ENCODE results near the gene DAB2IP. TPM values are rescaled to one million over a fixed set of nuclear protein-coding genes. Genes with fewer than 3 reads are reported as not detected.

DAB2IP gene
- total RNA-seq, 4 donors from 2014 or later = 42.0 to 93.4 (median 47.9) TPM

DNA sequence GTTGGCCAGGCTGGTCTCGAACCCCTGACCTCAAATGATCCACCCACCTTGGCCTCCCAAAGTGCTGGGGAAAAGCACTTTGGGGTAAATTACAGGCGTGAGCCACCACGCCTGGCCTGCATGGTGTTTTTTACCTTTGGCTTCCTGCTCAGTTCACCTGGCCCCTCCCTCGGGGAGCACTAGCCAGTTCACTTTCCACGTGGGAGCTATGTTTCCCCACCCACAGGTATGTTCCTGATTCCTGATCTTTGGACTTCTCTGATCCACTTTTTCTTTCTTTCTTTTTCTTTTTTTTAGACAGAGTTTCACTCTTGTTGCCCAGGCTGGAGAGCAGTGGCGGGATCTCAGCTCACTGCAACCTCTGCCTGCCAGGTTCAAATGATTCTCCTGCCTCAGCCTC lies 15.8 kb downstream of the DAB2IP start:
- H3K9me3 ChIP-seq = no peaks in the 10 kb centered on the region
- no peaks in the 10 kb centered on the region for H3K27me3 ChIP-seq
- H3K36me3 ChIP-seq = peaks cover 0 to 3% of the 10 kb centered on the region in 2 donors
- WGBS, 2 donors (ENCODE audit: low coverage in 1 of 2) = 97 to 100% methylated on average over 1 to 5 of the region's 6 CpGs
- H3K27ac ChIP-seq = no peak overlapping the region
- H3K4me3 ChIP-seq = no peak overlapping the region
- TF ChIP-seq POLR2AphosphoS5 (IDR thresholded peaks at IDR 0.05) = no peak
- no peak for ATAC-seq
- peaks cover 0 to 31% (median 0%) of the 10 kb centered on the region in 3 donors for H3K4me1 ChIP-seq

DNA sequence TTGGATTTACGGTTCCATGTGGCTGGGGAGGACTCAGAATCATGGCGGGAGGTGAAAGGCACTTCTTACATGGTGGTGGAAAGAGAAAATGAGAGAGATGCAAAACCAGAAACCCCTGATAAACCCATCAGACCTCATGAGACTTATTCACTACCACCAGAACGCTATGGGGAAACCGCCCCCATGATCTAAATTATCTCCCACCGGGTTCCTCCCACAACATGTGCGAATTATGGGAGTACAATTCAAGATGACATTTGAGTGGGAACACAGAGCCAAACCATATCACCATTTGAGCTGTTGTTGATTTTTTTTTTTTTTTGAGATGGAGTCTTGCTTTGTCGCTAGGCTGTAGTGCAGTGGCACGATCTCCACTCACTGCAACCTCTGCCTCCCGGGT lies 16.5 kb downstream of the DAB2IP start:
- Histone ChIP-seq H3K27me3 (no peaks in the 10 kb centered on the region), H3K27ac (no peak overlapping the region), H3K36me3 (peaks cover 0 to 3% of the 10 kb centered on the region in 2 donors), H3K9me3 (no peaks in the 10 kb centered on the region), H3K4me1 (peaks cover 0 to 31% (median 0%) of the 10 kb centered on the region in 3 donors), H3K4me3 (no peak overlapping the region)
- no peak for ATAC-seq
- TF ChIP-seq EP300 (IDR thresholded peaks at IDR 0.05) = no peak
- TF ChIP-seq POLR2AphosphoS5 (IDR thresholded peaks at IDR 0.05) = no peak
- TF ChIP-seq, protein P1, sequence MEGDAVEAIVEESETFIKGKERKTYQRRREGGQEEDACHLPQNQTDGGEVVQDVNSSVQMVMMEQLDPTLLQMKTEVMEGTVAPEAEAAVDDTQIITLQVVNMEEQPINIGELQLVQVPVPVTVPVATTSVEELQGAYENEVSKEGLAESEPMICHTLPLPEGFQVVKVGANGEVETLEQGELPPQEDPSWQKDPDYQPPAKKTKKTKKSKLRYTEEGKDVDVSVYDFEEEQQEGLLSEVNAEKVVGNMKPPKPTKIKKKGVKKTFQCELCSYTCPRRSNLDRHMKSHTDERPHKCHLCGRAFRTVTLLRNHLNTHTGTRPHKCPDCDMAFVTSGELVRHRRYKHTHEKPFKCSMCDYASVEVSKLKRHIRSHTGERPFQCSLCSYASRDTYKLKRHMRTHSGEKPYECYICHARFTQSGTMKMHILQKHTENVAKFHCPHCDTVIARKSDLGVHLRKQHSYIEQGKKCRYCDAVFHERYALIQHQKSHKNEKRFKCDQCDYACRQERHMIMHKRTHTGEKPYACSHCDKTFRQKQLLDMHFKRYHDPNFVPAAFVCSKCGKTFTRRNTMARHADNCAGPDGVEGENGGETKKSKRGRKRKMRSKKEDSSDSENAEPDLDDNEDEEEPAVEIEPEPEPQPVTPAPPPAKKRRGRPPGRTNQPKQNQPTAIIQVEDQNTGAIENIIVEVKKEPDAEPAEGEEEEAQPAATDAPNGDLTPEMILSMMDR (IDR thresholded peaks at IDR 0.05) = no peak
- no peak for TF ChIP-seq POLR2A (IDR thresholded peaks at IDR 0.05)
- WGBS, 2 donors (ENCODE audit: low coverage in 1 of 2) = 94 to 95% methylated on average over 6 to 9 of the region's 9 CpGs

DNA sequence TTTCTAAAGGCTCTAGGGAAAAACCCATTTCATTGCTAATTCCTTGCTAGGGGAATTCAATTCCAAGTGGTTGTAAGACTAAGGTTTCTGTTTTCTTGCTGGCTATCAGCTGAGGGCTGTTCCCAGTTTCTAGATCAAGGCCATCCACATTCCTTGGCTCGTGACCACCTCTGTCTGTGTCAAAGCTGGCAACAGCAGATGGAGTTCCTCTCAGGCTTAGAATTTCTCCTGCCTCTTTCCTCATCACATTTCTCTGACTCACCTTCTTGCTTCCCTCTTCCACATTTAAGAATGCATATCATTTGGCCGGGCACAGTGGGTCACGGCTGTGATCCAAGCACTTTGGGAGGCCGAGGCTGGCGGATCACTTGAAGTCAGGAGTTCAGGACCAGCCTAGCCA lies 19.0 kb downstream of the DAB2IP start:
- no peak overlapping the region for H3K27ac ChIP-seq
- TF ChIP-seq POLR2AphosphoS5 (IDR thresholded peaks at IDR 0.05) = peak; percentile 59
- TF ChIP-seq EP300 (IDR thresholded peaks at IDR 0.05) = no peak
- no peak for TF ChIP-seq POLR2A (IDR thresholded peaks at IDR 0.05)
- ATAC-seq = peak; percentile 75
- H3K36me3 ChIP-seq = peaks cover 0 to 3% of the 10 kb centered on the region in 2 donors
- no peak overlapping the region for H3K4me3 ChIP-seq
- H3K4me1 ChIP-seq = peaks cover 0 to 48% (median 7%) of the 10 kb centered on the region in 3 donors
- H3K27me3 ChIP-seq = no peaks in the 10 kb centered on the region
- no peaks in the 10 kb centered on the region for H3K9me3 ChIP-seq
- WGBS, 2 donors (ENCODE audit: low coverage in 1 of 2) = 50% methylated on average over 2 of the region's 5 CpGs; no CpG with 5 or more reads in 1 of the 2 donors

DNA sequence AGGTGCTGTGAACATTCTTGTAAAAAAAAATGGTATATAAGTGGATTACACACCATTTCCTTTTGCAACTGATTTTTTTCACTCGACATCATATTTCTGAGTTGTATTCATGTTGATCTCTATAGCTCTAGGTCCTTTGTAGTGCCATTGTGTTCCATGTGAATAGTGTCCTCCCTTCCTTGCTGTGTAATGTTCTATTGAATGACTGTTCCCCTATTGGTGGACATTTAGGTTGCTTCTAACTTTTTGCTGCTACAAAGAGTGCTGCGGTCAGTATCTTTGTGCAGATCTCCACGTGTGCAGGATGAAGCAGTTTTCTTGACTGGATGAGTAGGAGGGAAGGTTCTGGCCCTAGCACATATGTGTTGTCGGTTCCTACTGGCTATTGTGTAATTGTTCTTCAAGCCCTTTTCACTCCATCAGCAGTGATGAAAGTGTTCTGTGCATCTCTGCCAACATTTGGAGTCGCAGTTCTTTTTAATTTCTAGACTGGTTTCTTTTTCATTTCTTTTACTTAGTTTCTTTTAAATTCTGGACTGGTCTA lies 20.2 kb downstream of the DAB2IP start:
- peak overlapping the region in 1 of 4 donors; percentile 35 for H3K27ac ChIP-seq
- 58 to 64% methylated on average over 5 of the region's 5 CpGs for WGBS, 2 donors (ENCODE audit: low coverage in 1 of 2)
- peak; percentile 79 for ATAC-seq
- TF ChIP-seq, protein P1 (IDR thresholded peaks at IDR 0.05) = no peak
- TF ChIP-seq POLR2AphosphoS5 (IDR thresholded peaks at IDR 0.05) = peak; percentile 70
- TF ChIP-seq EP300 (IDR thresholded peaks at IDR 0.05) = no peak
- TF ChIP-seq POLR2A (IDR thresholded peaks at IDR 0.05) = no peak
- no peaks in the 10 kb centered on the region for H3K27me3 ChIP-seq
- no peaks in the 10 kb centered on the region for H3K9me3 ChIP-seq
- H3K4me1 ChIP-seq = peaks cover 0 to 61% (median 16%) of the 10 kb centered on the region in 3 donors
- no peak overlapping the region for H3K4me3 ChIP-seq
- peaks cover 0 to 3% of the 10 kb centered on the region in 2 donors for H3K36me3 ChIP-seq

DNA sequence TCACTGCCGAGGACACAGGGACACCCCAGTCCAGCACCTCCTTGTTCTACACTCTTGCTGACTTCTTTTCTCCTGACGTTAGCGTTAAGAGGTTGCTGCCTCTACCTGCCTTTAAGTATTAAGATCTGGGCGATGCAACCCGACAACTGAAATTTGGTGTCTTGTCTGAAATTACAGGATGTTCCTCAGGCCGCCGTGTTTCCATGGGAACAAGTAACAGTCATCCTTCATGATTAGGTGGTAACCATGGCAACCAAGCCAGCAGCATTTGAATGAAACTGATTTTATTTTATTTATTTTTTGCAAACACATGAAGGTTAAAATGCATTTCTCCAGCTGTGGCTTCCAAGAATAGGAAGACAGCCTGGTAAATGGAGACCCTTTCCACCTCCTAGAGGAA lies 20.8 kb downstream of the DAB2IP start:
- Histone ChIP-seq H3K9me3 (no peaks in the 10 kb centered on the region), H3K4me1 (peaks cover 0 to 66% (median 16%) of the 10 kb centered on the region in 3 donors), H3K27ac (peak overlapping the region in 1 of 4 donors; percentile 35), H3K4me3 (no peak overlapping the region), H3K27me3 (no peaks in the 10 kb centered on the region), H3K36me3 (peaks cover 0 to 3% of the 10 kb centered on the region in 2 donors)
- no peak for ATAC-seq
- TF ChIP-seq EP300 (IDR thresholded peaks at IDR 0.05) (no peak), POLR2AphosphoS5 (IDR thresholded peaks at IDR 0.05) (no peak), POLR2A (IDR thresholded peaks at IDR 0.05) (no peak)
- TF ChIP-seq, protein P1 (IDR thresholded peaks at IDR 0.05) = no peak
- 60 to 77% methylated on average over 2 to 7 of the region's 7 CpGs for WGBS, 2 donors (ENCODE audit: low coverage in 1 of 2)

DNA sequence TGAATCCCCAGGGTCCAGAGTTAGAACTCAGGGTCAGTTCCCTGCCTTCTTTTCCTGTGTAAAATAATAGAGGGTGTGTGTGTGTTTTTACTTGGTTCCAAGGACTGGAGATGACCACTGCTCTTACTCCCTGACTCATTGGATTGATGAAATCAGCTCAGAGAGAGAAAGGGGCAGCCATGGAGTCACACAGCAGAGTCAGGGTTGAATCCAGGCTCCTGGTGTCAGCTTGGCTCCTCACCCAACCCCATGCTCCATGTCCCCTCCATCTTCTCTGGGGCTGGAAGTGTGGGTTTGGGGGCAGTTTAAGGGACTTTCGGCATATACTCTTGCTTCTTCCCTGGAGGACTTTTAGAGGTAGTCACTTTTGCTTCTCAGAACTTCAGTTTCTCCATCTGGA lies 21.6 kb downstream of the DAB2IP start:
- Histone ChIP-seq H3K9me3 (no peaks in the 10 kb centered on the region), H3K27ac (no peak overlapping the region), H3K4me1 (peaks cover 0 to 66% (median 16%) of the 10 kb centered on the region in 3 donors), H3K4me3 (no peak overlapping the region), H3K27me3 (no peaks in the 10 kb centered on the region), H3K36me3 (no peaks in the 10 kb centered on the region)
- 100% methylated on average over 1 of the region's 1 CpG; no CpG with 5 or more reads in 1 of the 2 donors for WGBS, 2 donors (ENCODE audit: low coverage in 1 of 2)
- TF ChIP-seq POLR2AphosphoS5 (IDR thresholded peaks at IDR 0.05) = no peak
- TF ChIP-seq, protein P1 (IDR thresholded peaks at IDR 0.05) = no peak
- TF ChIP-seq POLR2A (IDR thresholded peaks at IDR 0.05) = no peak
- no peak for TF ChIP-seq EP300 (IDR thresholded peaks at IDR 0.05)
- ATAC-seq = no peak
